GM12874 (cell line): ENCODE results near the gene HADHB.

ENCODE experiments used
- CTCF ChIP-seq: IDR thresholded peaks from 2 replicates; pipeline ENCODE4 v1.5.1; 2011; ENCODE audit warnings: low read depth, mild to moderate bottlenecking, control low read depth, low read length, moderate library complexity; ENCODE audit not compliant: insufficient read depth

Gene HADHB

GRCh38 chr2:26212011-26212410 is 32.7 kb upstream of the HADHB start:
- TF ChIP-seq CTCF = no peak

GRCh38 chr2:26214759-26215158 is 30.0 kb upstream of the HADHB start:
- TF ChIP-seq CTCF = no peak

- no peak for TF ChIP-seq CTCF
Observed at GRCh38 chr2:26215833-26216232, 28.9 kb upstream of the HADHB start.

GRCh38 chr2:26216587-26216986 is 28.2 kb upstream of the HADHB start:
- TF ChIP-seq CTCF = no peak

- TF ChIP-seq CTCF = no peak
Observed at GRCh38 chr2:26217720-26218119, 27.0 kb upstream of the HADHB start.

- TF ChIP-seq CTCF = no peak
Observed at GRCh38 chr2:26223018-26223417, 21.7 kb upstream of the HADHB start.

- TF ChIP-seq CTCF = no peak
Observed at GRCh38 chr2:26224095-26224494, 20.6 kb upstream of the HADHB start.

- no peak for TF ChIP-seq CTCF
Observed at GRCh38 chr2:26229595-26229994, 15.1 kb upstream of the HADHB start.
